OCI-LY1 (cell line): ENCODE results near the gene MRGPRF.

Source experiments
- H2AFZ ChIP-seq: fragments of 200-600 bp; sonication (generic), shearing (Covaris generic); 2 replicates; pipeline ENCODE4 v1.6.0; 2014; ENCODE audit warnings: antibody characterized with exemption, mild to moderate bottlenecking, low read length
- H3F3A ChIP-seq: fragments of 200-600 bp; sonication (generic), shearing (Covaris generic); 2 replicates; pipeline ENCODE4 v1.6.0; 2014; ENCODE audit warnings: mild to moderate bottlenecking, antibody characterized with exemption, low read length, moderate library complexity; ENCODE audit not compliant: insufficient read depth
- H3K27ac ChIP-seq: fragments of 200-600 bp; sonication (generic); 2 replicates; pipeline ENCODE4 v1.5.1; 2014; ENCODE audit warnings: low read length, mixed run types, mild to moderate bottlenecking, low read depth; ENCODE audit not compliant: poor library complexity, severe bottlenecking
- H3K27me3 ChIP-seq: fragments of 200-600 bp; sonication (generic); 2 replicates; pipeline ENCODE4 v1.6.0; 2014; ENCODE audit warnings: antibody characterized with exemption, mild to moderate bottlenecking, low read length, moderate library complexity; ENCODE audit not compliant: insufficient read depth
- H3K36me3 ChIP-seq: fragments of 200-600 bp; sonication (generic); 2 replicates; pipeline ENCODE4 v1.6.1; 2014; ENCODE audit warnings: mild to moderate bottlenecking, antibody characterized with exemption, low read length, moderate library complexity, mixed read lengths; ENCODE audit not compliant: insufficient read depth
- H3K4me1 ChIP-seq: fragments of 200-600 bp; sonication (generic); 2 replicates; pipeline ENCODE4 v1.5.1; 2014; ENCODE audit warnings: mild to moderate bottlenecking, low read length, moderate library complexity; ENCODE audit not compliant: insufficient read depth, severe bottlenecking
- H3K4me2 ChIP-seq: fragments of 200-600 bp; sonication (generic), shearing (Covaris generic); 2 replicates; pipeline ENCODE4 v1.6.1; 2014; ENCODE audit warnings: low read length
- H3K4me3 ChIP-seq: fragments of 200-600 bp; sonication (generic); 2 replicates; pipeline ENCODE4 v1.5.1; 2014; ENCODE audit warnings: low read length, low read depth, mild to moderate bottlenecking, mixed read lengths; ENCODE audit not compliant: poor library complexity, severe bottlenecking
- H3K79me2 ChIP-seq: fragments of 200-600 bp; shearing (Covaris generic); 2 replicates; pipeline ENCODE4 v1.6.1; 2016; ENCODE audit warnings: mixed run types, low read length, mixed read lengths; ENCODE audit not compliant: insufficient read depth
- H3K9ac ChIP-seq: fragments of 200-600 bp; sonication (generic), shearing (Covaris generic); 2 replicates; pipeline ENCODE4 v1.6.1; 2014; ENCODE audit warnings: mild to moderate bottlenecking, low read length, mixed read lengths
- H3K9me2 ChIP-seq: fragments of 200-600 bp; sonication (generic), shearing (Covaris generic); 2 replicates; pipeline ENCODE4 v1.6.1; 2014; ENCODE audit warnings: low read depth, mild to moderate bottlenecking, low read length, mixed read lengths
- H3K9me3 ChIP-seq: fragments of 200-600 bp; shearing (Covaris generic); 2 replicates; pipeline ENCODE4 v1.6.1; 2014; ENCODE audit warnings: low read length, mixed read lengths
- H4K20me1 ChIP-seq: fragments of 200-600 bp; sonication (generic), shearing (Covaris generic); 2 replicates; pipeline ENCODE4 v1.6.0; 2016; ENCODE audit warnings: mild to moderate bottlenecking, low read length; ENCODE audit not compliant: insufficient read depth
- EZH2 ChIP-seq: fragments of 200-600 bp; sonication (generic), shearing (Covaris generic); IDR thresholded peaks from 2 replicates; pipeline ENCODE4 v1.8.0; 2017; ENCODE audit warnings: borderline replicate concordance, mixed run types, mild to moderate bottlenecking, antibody characterized with exemption, low read length, moderate library complexity, mixed read lengths
- TF ChIP-seq, protein P1 (sequence below): fragments of 200-600 bp; sonication (generic), shearing (Covaris generic); IDR thresholded peaks from 2 replicates; pipeline ENCODE4 v1.5.1; 2017; ENCODE audit warnings: mild to moderate bottlenecking, antibody characterized with exemption, low read length, moderate library complexity, mixed read lengths

The MRGPRF gene

DNA sequence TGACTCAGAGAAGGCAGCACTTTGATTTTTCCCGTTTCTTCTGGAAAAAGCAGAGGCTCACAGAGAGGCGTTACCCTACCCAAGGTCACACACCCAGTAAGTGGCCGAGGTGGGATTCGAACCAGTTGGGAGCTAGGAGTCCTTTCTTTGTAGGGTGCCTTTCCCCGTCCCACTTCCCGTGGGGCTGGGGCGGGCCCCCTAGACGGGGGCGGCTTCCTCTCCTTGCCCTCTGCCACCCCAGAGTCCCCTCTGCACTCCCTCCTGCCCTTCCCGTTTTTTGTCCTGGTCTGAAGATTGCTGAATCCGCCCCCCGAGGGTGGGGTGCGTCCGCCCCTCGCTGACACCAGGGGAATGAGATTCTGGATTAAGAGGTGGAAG lies 36.4 kb upstream of the MRGPRF start:
- no peak for TF ChIP-seq EZH2
- TF ChIP-seq, protein P1, sequence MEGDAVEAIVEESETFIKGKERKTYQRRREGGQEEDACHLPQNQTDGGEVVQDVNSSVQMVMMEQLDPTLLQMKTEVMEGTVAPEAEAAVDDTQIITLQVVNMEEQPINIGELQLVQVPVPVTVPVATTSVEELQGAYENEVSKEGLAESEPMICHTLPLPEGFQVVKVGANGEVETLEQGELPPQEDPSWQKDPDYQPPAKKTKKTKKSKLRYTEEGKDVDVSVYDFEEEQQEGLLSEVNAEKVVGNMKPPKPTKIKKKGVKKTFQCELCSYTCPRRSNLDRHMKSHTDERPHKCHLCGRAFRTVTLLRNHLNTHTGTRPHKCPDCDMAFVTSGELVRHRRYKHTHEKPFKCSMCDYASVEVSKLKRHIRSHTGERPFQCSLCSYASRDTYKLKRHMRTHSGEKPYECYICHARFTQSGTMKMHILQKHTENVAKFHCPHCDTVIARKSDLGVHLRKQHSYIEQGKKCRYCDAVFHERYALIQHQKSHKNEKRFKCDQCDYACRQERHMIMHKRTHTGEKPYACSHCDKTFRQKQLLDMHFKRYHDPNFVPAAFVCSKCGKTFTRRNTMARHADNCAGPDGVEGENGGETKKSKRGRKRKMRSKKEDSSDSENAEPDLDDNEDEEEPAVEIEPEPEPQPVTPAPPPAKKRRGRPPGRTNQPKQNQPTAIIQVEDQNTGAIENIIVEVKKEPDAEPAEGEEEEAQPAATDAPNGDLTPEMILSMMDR, result no peak
- Histone ChIP-seq H2AFZ (no peak overlapping the region), H3K9ac (peak overlapping the region; percentile 86), H3K4me2 (peak overlapping the region; percentile 89), H3K27me3 (no peaks in the 10 kb centered on the region), H3K4me3 (peak overlapping the region; percentile 96), H3K79me2 (no peaks in the 10 kb centered on the region), H3K36me3 (peaks cover 9% of the 10 kb centered on the region; the same call in 1 of the 2 replicates), H3K27ac (no peak overlapping the region), H3K9me3 (no peaks in the 10 kb centered on the region), H3K4me1 (peaks cover 50% of the 10 kb centered on the region), H3K9me2 (no peaks in the 10 kb centered on the region), H3F3A (no peaks in the 10 kb centered on the region), H4K20me1 (no peaks in the 10 kb centered on the region)

DNA sequence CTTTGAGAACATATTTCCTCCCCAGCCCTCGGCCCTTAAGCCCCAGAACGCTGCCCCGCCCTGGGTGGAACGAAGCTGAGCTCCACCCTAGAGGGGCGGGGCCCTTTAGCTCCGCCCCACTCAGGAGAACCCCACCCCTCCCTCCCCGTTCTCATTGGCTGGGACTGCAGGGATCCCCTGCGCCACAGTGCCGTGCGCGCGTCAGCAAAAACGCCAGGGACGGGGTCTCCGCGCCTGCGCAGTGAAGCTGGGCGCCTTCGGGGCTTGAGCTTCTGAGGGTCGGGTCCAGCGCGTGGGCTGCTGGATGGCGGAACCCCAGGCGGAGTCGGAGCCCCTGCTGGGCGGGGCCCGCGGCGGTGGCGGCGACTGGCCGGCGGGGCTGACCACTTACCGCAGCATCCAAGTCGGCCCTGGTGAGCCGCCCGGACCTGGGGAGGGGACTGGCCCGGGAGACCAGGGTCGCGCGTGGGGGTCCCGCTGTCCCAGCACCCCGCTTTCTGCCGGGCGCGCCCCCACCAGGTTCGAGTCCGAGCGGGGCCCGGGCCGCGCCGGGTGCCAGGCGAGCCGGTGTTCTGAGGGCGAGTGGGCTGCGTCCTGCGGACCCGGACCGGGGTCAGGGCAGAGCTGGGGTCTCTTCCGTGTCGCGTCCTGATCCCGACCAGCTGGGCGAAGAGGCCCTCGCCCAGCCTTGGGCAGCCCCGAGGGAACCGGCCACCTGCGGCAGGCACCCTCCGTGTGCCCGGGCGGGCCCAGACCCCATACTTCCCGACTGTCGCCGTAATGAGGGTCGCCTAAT lies 35.8 kb upstream of the MRGPRF start, which contains the start of gene TPCN2:
TSS of gene TPCN2 (plus strand) at position 239 of the 796 bp plus-strand sequence. CDS start at position 305, 66 bp downstream.
- no peak within 1 kb of the TSS for H3K27ac ChIP-seq
- H3F3A ChIP-seq, result no peaks in the 10 kb centered on the region
- H3K4me1 ChIP-seq, result peaks cover 45% of the 10 kb centered on the region
- H4K20me1 ChIP-seq, result no peaks in the 10 kb centered on the region
- no peaks in the 10 kb centered on the region for H3K27me3 ChIP-seq
- peak within 1 kb of the TSS; percentile 96 for H3K4me3 ChIP-seq
- peak within 1 kb of the TSS; percentile 89 for H3K4me2 ChIP-seq
- H3K9me2 ChIP-seq, result no peaks in the 10 kb centered on the region
- H3K9me3 ChIP-seq, result no peaks in the 10 kb centered on the region
- H3K36me3 ChIP-seq, result peaks cover 3% of the 10 kb centered on the region; the same call in 1 of the 2 replicates
- no peak within 1 kb of the TSS for H2AFZ ChIP-seq
- no peaks in the 10 kb centered on the region for H3K79me2 ChIP-seq
- TF ChIP-seq, protein P1, result no peak
- no peak for TF ChIP-seq EZH2
- peak within 1 kb of the TSS; percentile 86 for H3K9ac ChIP-seq

DNA sequence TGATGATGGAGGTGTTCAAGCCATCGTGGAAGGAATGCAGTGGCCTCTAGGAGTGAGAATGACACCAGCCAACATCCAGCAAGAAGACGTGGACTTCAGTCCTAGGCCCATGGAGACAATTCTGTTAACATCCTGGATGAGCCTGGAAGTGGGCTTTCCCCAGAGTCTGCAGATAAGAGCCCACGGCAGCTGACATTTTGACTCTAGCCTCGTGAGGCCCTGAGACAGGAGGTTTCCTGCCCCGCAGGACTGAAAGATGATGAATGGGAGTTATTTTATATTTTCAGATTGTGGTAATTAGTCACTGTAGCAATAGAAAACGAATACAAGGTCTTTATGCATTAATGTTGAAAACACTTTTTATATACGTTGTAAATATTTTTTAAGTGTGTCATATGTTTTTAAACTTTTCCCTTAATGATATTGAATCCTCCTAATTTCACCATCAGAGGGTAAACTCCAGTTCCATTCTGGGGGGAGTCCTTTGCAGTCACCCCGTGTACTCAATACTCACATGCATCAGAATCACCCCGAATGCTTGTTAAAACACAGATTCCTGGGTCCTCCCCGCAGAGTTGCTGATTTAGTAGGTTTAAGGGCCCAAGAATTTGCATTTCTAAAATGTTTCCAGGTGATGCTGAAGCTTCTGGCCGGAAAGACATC lies 35.1 kb upstream of the MRGPRF start:
- H3K4me3 ChIP-seq, result peak overlapping the region; percentile 96
- H3K9me3 ChIP-seq, result no peaks in the 10 kb centered on the region
- no peak overlapping the region for H3K27ac ChIP-seq
- peaks cover 39% of the 10 kb centered on the region for H3K4me1 ChIP-seq
- no peak overlapping the region for H3K9ac ChIP-seq
- H4K20me1 ChIP-seq, result no peaks in the 10 kb centered on the region
- TF ChIP-seq, protein P1, result no peak
- no peak for TF ChIP-seq EZH2
- H3K27me3 ChIP-seq, result no peaks in the 10 kb centered on the region
- H3K4me2 ChIP-seq, result peak overlapping the region; percentile 57
- no peaks in the 10 kb centered on the region for H3K9me2 ChIP-seq
- no peaks in the 10 kb centered on the region for H3F3A ChIP-seq
- H2AFZ ChIP-seq, result no peak overlapping the region
- no peaks in the 10 kb centered on the region for H3K36me3 ChIP-seq
- H3K79me2 ChIP-seq, result no peaks in the 10 kb centered on the region
